Panc1 (cell line): ENCODE results near the gene PJA2. TPM values are rescaled to one million over a fixed set of nuclear protein-coding genes. Genes with fewer than 3 reads are reported as not detected.

ENCODE experiments used
- ATAC-seq: fragments of 200-7000 bp; cut with Tn5 transposase; 2 replicates; pipeline ENCODE4 v1.9.1; 2020; ENCODE audit warnings: mild to moderate bottlenecking, moderate library complexity
- BruUV-seq: library from RNA; stranded (reverse); fragments of 400-500 nt; replicated peaks from 2 replicates; lab custom pipeline; 2021; lab: Mats Ljungman, UMichigan
- CTCF ChIA-PET: fragments of 300-600 bp; sonication (Branson Sonifier 250); formaldehyde crosslinking; loops from one replicate; lab custom pipeline; 2022; ENCODE audit warnings: antibody characterized with exemption; lab: Charles Lee
- POLR2A ChIA-PET: fragments of 300-600 bp; sonication (Branson Sonifier 250); formaldehyde crosslinking; loops from one replicate; lab custom pipeline; 2022; ENCODE audit warnings: antibody characterized with exemption; lab: Charles Lee
- DNase-seq: peaks from one replicate; pipeline ENCODE4 v3.0.0-alpha.2; 2010; ENCODE audit warnings: low read depth, low spot score
- H3K27ac ChIP-seq: 2 replicates; pipeline ENCODE4 v1.5.1; 2011; ENCODE audit warnings: mild to moderate bottlenecking, low read length, inconsistent platforms
- H3K27me3 ChIP-seq: fragments of 200-500 bp; sonication (Bioruptor generic); 2 replicates; pipeline ENCODE4 v1.6.0; 2014; ENCODE audit warnings: low read length, inconsistent platforms; ENCODE audit not compliant: control insufficient read depth, insufficient read depth
- H3K36me3 ChIP-seq: fragments of 200-500 bp; sonication (Bioruptor generic); 2 replicates; pipeline ENCODE4 v1.5.1; 2014; ENCODE audit warnings: inconsistent platforms, mild to moderate bottlenecking, low read length, moderate library complexity; ENCODE audit not compliant: control insufficient read depth, insufficient read depth
- H3K4me1 ChIP-seq: 2 replicates; pipeline ENCODE4 v1.5.1; 2011; ENCODE audit warnings: inconsistent platforms, mild to moderate bottlenecking, low read length, moderate library complexity; ENCODE audit not compliant: control insufficient read depth, insufficient read depth
- H3K4me3 ChIP-seq, 2 experiments: 2 replicates each; pipeline ENCODE4 v1.5.1; 2011 to 2012; ENCODE audit warnings: low read depth in 2 of 2, low read length in 2 of 2, mild to moderate bottlenecking in 2 of 2, inconsistent platforms in 1 of 2, moderate library complexity in 1 of 2
- H3K9me3 ChIP-seq: fragments of 200-500 bp; sonication (Bioruptor generic); 2 replicates; pipeline ENCODE4 v1.5.1; 2014; ENCODE audit warnings: low read depth, mild to moderate bottlenecking, inconsistent platforms, low read length, moderate library complexity; ENCODE audit not compliant: control insufficient read depth, insufficient read depth
- CTCF ChIP-seq: fragments of 450-650 bp; IDR thresholded peaks from 2 replicates; pipeline ENCODE4 v1.5.1; 2017; ENCODE audit warnings: mild to moderate bottlenecking
- POLR2AphosphoS5 ChIP-seq: IDR thresholded peaks from 2 replicates; pipeline ENCODE4 v1.6.1; 2012; ENCODE audit warnings: mild to moderate bottlenecking, low read depth, low read length, moderate library complexity
- REST ChIP-seq, 2 experiments: IDR thresholded peaks; 2 replicates each; pipeline ENCODE4 v1.6.1; 2011 to 2012; ENCODE audit warnings: low read depth in 2 of 2, control low read depth in 1 of 2, low read length in 1 of 2, mild to moderate bottlenecking in 1 of 2, moderate library complexity in 1 of 2; ENCODE audit not compliant: insufficient read depth in 1 of 2
- SIN3A ChIP-seq: IDR thresholded peaks from 2 replicates; pipeline ENCODE4 v1.6.1; 2012; ENCODE audit warnings: low read depth, mild to moderate bottlenecking, low read length, moderate library complexity, borderline replicate concordance; ENCODE audit not compliant: insufficient read depth
- TCF7L2 ChIP-seq: IDR thresholded peaks from 2 replicates; pipeline ENCODE4 v1.6.1; 2011; ENCODE audit warnings: mild to moderate bottlenecking, low read depth, low read length, inconsistent platforms
- in situ Hi-C: cut with HindIII; loops from 2 replicates; pipeline ENCODE4 v1.10.0; 2016; ENCODE audit warnings: low sequenced_read_pairs, low pct_unique_long_range_greater_than_20kb
- intact Hi-C: fragments of 100-400 bp; cut with micrococcal nuclease; formaldehyde crosslinking; loops from one replicate; pipeline ENCODE4 v1.10.0; 2022; ENCODE audit not compliant: unreplicated experiment
- total RNA-seq: library from RNA; stranded (reverse); gene quantifications from one replicate; pipeline ENCODE4 v1.2.1, GENCODE V29; 2021; ENCODE audit not compliant: unreplicated experiment

The PJA2 gene
- total RNA-seq, 1 experiment from 2014 or later, result 33.6 TPM

DNA sequence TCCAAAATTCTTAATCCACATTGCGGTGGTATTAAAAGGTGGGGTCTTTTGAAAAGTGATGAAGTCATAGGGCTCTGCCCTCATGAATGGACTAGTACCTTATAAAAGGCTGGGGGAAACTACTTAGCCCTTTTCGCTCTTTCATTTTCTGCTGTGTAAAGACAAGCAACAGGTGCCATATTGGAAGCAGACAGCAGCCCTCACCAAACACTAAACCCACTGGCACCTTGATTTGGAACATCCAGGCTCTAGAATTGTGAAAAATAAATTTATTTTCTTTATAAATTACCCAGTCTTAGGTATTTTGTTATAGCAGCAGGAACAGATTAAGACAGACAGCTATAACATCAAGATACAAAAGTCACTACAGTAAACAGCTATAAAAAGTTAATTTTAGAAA is 12.8 kb downstream of the PJA2 start:
- TF ChIP-seq REST (IDR thresholded peaks at IDR 0.05; ENCODE audit: insufficient read depth in 1 of 2, low read depth in 2 of 2, low read length in 1 of 2), result no peak
- no peak for TF ChIP-seq POLR2AphosphoS5
- no peak for TF ChIP-seq CTCF
- TF ChIP-seq SIN3A, result no peak
- TF ChIP-seq TCF7L2, result no peak
- in situ Hi-C loops (no loop called here), intact Hi-C loops (no loop called here)
- POLR2A ChIA-PET, result no interaction called here
- ATAC-seq (no peak), DNase-seq (no peak)
- Histone ChIP-seq H3K4me1 (no peaks in the 10 kb centered on the region; the same call in 1 of the 2 replicates), H3K4me3 (no peak overlapping the region), H3K9me3 (no peaks in the 10 kb centered on the region), H3K36me3 (no peaks in the 10 kb centered on the region), H3K27me3 (no peaks in the 10 kb centered on the region), H3K27ac (no peak overlapping the region)
- no TSS peak for BruUV-seq
- CTCF ChIA-PET, result no interaction called here

- H3K27me3 ChIP-seq, result no peaks in the 10 kb centered on the region
- ChIA-PET CTCF (no interaction called here), POLR2A (no interaction called here)
- H3K4me1 ChIP-seq, result no peaks in the 10 kb centered on the region; the same call in 1 of the 2 replicates
- ATAC-seq (no peak), DNase-seq (no peak)
- no peak overlapping the region for H3K4me3 ChIP-seq
- peaks cover 9% of the 10 kb centered on the region; the same call in 1 of the 2 replicates for H3K9me3 ChIP-seq
- H3K27ac ChIP-seq, result no peak overlapping the region
- intact Hi-C loops, result no loop called here
- in situ Hi-C loops, result no loop called here
- no TSS peak for BruUV-seq
- H3K36me3 ChIP-seq, result no peaks in the 10 kb centered on the region
- TF ChIP-seq TCF7L2 (no peak), SIN3A (no peak), POLR2AphosphoS5 (no peak), CTCF (no peak), REST (IDR thresholded peaks at IDR 0.05; ENCODE audit: insufficient read depth in 1 of 2, low read depth in 2 of 2, low read length in 1 of 2) (no peak)
Observed at GRCh38 chr5:109394806-109395205, 15.0 kb downstream of the PJA2 start.
